Heart left ventricle (tissue), 13 donors: Measurements from ENCODE around the gene RANBP17.

Experiments used
- POLR2A ChIP-seq, 2 donors: fragments of 450-650 bp; IDR thresholded peaks; one replicate each; pipeline ENCODE4 v1.6.1; 2017; ENCODE audit warnings: antibody characterized with exemption in 2 of 2, mild to moderate bottlenecking in 2 of 2, moderate library complexity in 2 of 2
- TF ChIP-seq, protein P1 (sequence below), 12 donors: fragments of 200-600 bp; sonication (generic) in 4 of 12; IDR thresholded peaks; one replicate each; pipeline versions ENCODE4 v1.5.0 to v1.8.0; 2018 to 2022; ENCODE audit warnings: antibody characterized with exemption in 12 of 12, mild to moderate bottlenecking in 5 of 12
- donor health status: ischemic (EF 13 %, LVEDD 7.1; RV severe dilation, severe dysfunction).
- donor health status: DM: no; HTN: yes; CAD: no.
- donor health status: DM: no; HTN: no; CAD: no.
- donor health status: ischemic (EF 25% LVEDD 6.9; RV normal size, moderate dysfunction).
- donor health status: ischemic (EF 25% LVEDD 5.7; RV mildly dilated, moderate dysfunction).
- donor health status: ischemic (EF 35%, LVEDD 5.7; RV mildly dilated, moderate dysfunction).
- donor health status: nonischemic (EF 11% LVEDD 7.7; RV severe dilation, severe dysfunction).
- donor health status: DM: yes; HTN: yes; CAD: no.
- donor health status: PGD.
- donor health status: ischemic (EF 29% LVEDD 5.4; RV normal size, mild dysfunction).
- donor health status: nonischemic (EF 23%, LVEDD 6.1; RV moderate dilation, normal function).

DNA sequence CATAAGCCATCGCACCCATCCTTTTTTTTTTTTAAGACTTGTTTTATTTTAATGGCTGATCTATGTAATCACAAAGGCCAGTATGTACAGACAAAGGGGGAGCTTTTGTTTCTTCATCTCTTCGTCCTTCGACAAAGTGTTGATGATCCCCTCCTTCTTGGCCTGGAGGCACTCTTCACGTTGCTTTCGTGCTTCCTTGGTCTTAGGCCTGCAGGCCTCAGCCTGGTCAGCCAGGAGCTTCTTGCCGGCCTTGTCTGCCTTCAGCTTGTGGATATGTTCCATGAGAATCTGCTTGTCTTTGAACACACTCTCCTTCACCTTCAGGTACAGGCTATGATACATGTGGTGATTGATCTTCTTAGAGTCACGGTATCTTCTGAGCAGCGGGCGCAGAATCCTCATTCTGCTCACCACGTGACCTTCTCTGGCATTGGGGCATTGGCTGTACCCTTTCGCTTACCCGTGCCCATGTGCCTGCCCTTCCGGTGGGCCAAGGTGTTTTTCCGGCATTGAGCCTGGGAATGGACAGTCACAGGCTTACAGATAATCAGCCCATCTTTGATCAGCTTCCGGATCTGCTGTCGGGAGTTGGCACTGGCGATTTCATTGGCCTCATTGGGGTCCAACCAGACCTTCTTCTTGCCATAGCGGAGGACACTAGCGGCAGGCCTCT, 483.3 kb downstream of the RANBP17 start:
- TF ChIP-seq, protein P1, sequence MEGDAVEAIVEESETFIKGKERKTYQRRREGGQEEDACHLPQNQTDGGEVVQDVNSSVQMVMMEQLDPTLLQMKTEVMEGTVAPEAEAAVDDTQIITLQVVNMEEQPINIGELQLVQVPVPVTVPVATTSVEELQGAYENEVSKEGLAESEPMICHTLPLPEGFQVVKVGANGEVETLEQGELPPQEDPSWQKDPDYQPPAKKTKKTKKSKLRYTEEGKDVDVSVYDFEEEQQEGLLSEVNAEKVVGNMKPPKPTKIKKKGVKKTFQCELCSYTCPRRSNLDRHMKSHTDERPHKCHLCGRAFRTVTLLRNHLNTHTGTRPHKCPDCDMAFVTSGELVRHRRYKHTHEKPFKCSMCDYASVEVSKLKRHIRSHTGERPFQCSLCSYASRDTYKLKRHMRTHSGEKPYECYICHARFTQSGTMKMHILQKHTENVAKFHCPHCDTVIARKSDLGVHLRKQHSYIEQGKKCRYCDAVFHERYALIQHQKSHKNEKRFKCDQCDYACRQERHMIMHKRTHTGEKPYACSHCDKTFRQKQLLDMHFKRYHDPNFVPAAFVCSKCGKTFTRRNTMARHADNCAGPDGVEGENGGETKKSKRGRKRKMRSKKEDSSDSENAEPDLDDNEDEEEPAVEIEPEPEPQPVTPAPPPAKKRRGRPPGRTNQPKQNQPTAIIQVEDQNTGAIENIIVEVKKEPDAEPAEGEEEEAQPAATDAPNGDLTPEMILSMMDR (IDR thresholded peaks at IDR 0.05), result no peak
- no peak for TF ChIP-seq POLR2A (IDR thresholded peaks at IDR 0.05)
